Calu3 (cell line): ENCODE results near the gene NFKBIA. TPM values are rescaled to one million over a fixed set of nuclear protein-coding genes. Genes with fewer than 3 reads are reported as not detected.

Experiments
- BruUV-seq: library from RNA; stranded (reverse); fragments of 400-500 nt; replicated peaks from 2 replicates; lab custom pipeline; 2021; lab: Mats Ljungman, UMichigan
- CTCF ChIA-PET: fragments of 300-600 bp; sonication (Branson Sonifier 250); formaldehyde crosslinking; loops from one replicate; lab custom pipeline; 2022; ENCODE audit warnings: antibody characterized with exemption; lab: Charles Lee
- DNase-seq: peaks from one replicate; pipeline ENCODE4 v3.0.0; 2022
- H3K27ac Mint-ChIP-seq: one replicate; pipeline ENCODE4 v1.8.0; 2022; ENCODE audit warnings: mixed read lengths; ENCODE audit not compliant: unreplicated experiment
- H3K27me3 Mint-ChIP-seq: one replicate; pipeline ENCODE4 v1.8.0; 2022; ENCODE audit warnings: mixed read lengths; ENCODE audit not compliant: unreplicated experiment
- H3K36me3 Mint-ChIP-seq: one replicate; pipeline ENCODE4 v1.8.0; 2022; ENCODE audit warnings: mild to moderate bottlenecking, moderate library complexity, mixed read lengths; ENCODE audit not compliant: insufficient read depth, unreplicated experiment
- H3K4me1 Mint-ChIP-seq: one replicate; pipeline ENCODE4 v1.8.0; 2022; ENCODE audit warnings: mild to moderate bottlenecking, low read depth, mixed read lengths; ENCODE audit not compliant: unreplicated experiment
- H3K4me3 Mint-ChIP-seq: one replicate; pipeline ENCODE4 v1.8.0; 2022; ENCODE audit warnings: mild to moderate bottlenecking, low read depth, moderate library complexity, mixed read lengths; ENCODE audit not compliant: unreplicated experiment
- H3K9me3 Mint-ChIP-seq: one replicate; pipeline ENCODE4 v1.8.0; 2022; ENCODE audit warnings: low read depth, mixed read lengths; ENCODE audit not compliant: unreplicated experiment
- intact Hi-C: fragments of 100-400 bp; cut with micrococcal nuclease; formaldehyde crosslinking; loops from one replicate; pipeline ENCODE4 v1.10.0; 2022; ENCODE audit not compliant: unreplicated experiment
- total RNA-seq: library from RNA; stranded (reverse); gene quantifications from 2 replicates; pipeline ENCODE4 v1.2.3, GENCODE V29; 2022
- TF ChIP-seq, protein P1 (sequence below): fragments of 200-600 bp; IDR thresholded peaks from one replicate; pipeline ENCODE4 v1.8.0; 2022; ENCODE audit warnings: antibody characterized with exemption; ENCODE audit not compliant: unreplicated experiment

NFKBIA gene
- total RNA-seq, 1 experiment from 2014 or later, result 111 TPM

DNA sequence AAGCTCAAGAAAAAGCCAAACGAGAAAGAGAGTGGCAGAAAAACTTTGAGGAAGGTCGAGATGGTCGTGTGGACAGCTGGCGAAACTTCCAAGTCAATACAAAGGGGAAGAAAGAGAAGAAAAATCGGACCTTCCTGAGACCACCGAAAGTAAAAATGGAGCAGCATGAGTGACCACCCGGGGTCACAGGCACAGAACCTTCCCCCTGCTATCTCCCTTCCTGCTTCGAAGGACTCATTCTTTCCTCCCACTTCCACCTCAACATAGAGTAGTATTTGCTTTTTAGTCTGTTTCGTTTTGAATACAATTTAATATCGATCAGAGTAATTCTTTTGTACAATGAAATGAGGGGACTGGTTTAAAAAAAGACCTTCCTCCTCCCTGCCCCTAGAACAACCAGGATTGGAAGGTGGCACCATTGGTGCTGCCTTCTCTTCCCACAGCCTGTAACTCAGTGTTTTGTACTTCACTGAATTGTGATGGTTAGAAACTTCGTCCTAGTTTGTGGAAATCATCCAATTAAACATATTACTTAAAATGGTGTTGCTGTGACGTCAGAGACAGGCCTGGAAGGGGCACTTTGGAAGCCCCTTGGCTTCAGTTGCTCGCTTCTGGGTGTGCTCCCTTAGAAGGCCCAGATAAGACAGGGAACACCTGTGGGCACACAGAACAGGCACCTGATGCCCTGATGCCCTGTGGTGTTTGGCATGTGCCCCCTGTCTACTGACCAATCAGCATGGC is 26.1 kb upstream of the NFKBIA start:
- TF ChIP-seq, protein P1, sequence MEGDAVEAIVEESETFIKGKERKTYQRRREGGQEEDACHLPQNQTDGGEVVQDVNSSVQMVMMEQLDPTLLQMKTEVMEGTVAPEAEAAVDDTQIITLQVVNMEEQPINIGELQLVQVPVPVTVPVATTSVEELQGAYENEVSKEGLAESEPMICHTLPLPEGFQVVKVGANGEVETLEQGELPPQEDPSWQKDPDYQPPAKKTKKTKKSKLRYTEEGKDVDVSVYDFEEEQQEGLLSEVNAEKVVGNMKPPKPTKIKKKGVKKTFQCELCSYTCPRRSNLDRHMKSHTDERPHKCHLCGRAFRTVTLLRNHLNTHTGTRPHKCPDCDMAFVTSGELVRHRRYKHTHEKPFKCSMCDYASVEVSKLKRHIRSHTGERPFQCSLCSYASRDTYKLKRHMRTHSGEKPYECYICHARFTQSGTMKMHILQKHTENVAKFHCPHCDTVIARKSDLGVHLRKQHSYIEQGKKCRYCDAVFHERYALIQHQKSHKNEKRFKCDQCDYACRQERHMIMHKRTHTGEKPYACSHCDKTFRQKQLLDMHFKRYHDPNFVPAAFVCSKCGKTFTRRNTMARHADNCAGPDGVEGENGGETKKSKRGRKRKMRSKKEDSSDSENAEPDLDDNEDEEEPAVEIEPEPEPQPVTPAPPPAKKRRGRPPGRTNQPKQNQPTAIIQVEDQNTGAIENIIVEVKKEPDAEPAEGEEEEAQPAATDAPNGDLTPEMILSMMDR, result no peak
- Mint-ChIP-seq H3K27me3 (no peaks in the 10 kb centered on the region), H3K27ac (no peak overlapping the region), H3K4me1 (peaks cover 8% of the 10 kb centered on the region), H3K36me3 (no peaks in the 10 kb centered on the region), H3K9me3 (no peaks in the 10 kb centered on the region), H3K4me3 (no peak overlapping the region)
- no TSS peak for BruUV-seq
- no peak for DNase-seq
- intact Hi-C loops, result no loop called here
- CTCF ChIA-PET, result interaction anchor here (0.6 kb wide), 2 partner anchors 16 to 337 kb away, joined by 3 to 4 read pairs; no protein-coding TSS in a partner anchor

DNA sequence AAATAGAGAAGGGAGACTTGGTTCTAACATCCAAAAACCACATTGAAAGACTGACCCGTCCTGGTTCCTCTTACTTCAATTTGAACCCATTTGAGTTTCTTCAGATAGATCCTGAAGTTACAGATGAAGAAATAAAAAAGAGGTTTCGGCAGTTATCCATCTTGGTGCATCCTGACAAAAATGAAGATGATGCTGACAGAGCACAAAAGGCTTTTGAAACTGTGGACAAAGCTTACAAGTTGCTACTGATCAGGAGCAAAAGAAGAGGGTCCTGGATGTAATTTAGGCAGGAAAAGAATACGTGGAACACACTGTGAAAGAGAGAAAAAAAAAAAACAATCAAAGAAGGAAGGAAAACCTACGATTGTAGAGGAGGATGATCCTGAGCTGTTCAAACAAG is 25.4 kb upstream of the NFKBIA start:
- H3K36me3 Mint-ChIP-seq, result no peaks in the 10 kb centered on the region
- H3K27ac Mint-ChIP-seq, result no peak overlapping the region
- H3K4me1 Mint-ChIP-seq, result peaks cover 8% of the 10 kb centered on the region
- no peak for DNase-seq
- BruUV-seq, result no TSS peak
- H3K4me3 Mint-ChIP-seq, result no peak overlapping the region
- intact Hi-C loops, result loop anchor here (10.0 kb wide), 1 partner anchor 755 kb away; no protein-coding TSS in a partner anchor
- TF ChIP-seq, protein P1, result no peak
- H3K9me3 Mint-ChIP-seq, result no peaks in the 10 kb centered on the region
- CTCF ChIA-PET, result interaction anchor here (0.6 kb wide), 1 partner anchor 337 kb away, joined by 3 read pairs; no protein-coding TSS in a partner anchor
- H3K27me3 Mint-ChIP-seq, result no peaks in the 10 kb centered on the region

DNA sequence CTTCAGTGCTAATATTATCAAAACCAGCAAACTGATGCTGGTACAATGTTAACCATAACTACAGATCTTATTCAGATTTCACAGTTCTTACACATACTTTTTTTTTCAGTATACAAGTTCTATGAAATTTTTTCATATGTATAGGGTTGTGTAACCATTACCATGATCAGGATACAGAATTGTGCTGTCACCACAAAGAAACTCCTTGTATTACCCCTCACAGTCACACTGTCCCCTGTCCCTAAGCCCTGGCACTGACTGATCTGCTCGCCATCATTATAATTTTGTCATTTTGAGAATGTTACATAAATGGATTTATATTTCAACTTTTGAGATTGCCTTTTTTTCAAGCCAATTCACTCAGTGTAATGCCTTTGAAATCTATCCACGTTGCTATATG is 21.3 kb upstream of the NFKBIA start:
- Mint-ChIP-seq H3K27ac (no peak overlapping the region), H3K36me3 (no peaks in the 10 kb centered on the region), H3K4me1 (peaks cover 8% of the 10 kb centered on the region), H3K27me3 (no peaks in the 10 kb centered on the region), H3K4me3 (no peak overlapping the region), H3K9me3 (no peaks in the 10 kb centered on the region)
- TF ChIP-seq, protein P1, result no peak
- CTCF ChIA-PET, result interaction anchor here (0.7 kb wide), 1 partner anchor 452 kb away, joined by 7 read pairs; no protein-coding TSS in a partner anchor
- BruUV-seq, result no TSS peak
- intact Hi-C loops, result loop anchor here (10.0 kb wide), 1 partner anchor 751 kb away; no protein-coding TSS in a partner anchor
- DNase-seq, result no peak

DNA sequence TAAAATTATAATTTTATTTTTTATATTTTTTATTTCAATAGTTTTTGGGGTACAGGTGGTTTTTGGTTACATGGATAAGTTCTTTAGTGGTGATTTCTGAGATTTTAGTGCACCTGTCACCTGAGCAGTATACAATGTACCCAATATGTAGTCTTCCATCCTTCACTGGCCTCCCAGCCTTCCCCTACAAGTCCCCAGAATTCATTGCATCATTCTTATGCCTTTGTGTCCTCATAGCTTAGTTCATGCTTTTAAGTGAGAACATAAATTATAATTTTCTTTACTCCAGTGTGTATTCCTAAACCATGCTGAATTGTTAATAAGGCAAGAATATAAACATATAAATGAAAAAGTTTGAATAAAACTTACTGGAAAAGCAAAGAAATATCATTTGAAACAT is 19.1 kb upstream of the NFKBIA start:
- no TSS peak for BruUV-seq
- no peaks in the 10 kb centered on the region for H3K9me3 Mint-ChIP-seq
- H3K4me3 Mint-ChIP-seq, result no peak overlapping the region
- H3K4me1 Mint-ChIP-seq, result peaks cover 9% of the 10 kb centered on the region
- CTCF ChIA-PET, result interaction anchor here (0.6 kb wide), 1 partner anchor 364 kb away, joined by 4 read pairs; no protein-coding TSS in a partner anchor
- intact Hi-C loops, result loop anchor here (5.0 to 10.0 kb wide), 2 partner anchors 264 to 749 kb away; no protein-coding TSS in a partner anchor
- H3K27me3 Mint-ChIP-seq, result no peaks in the 10 kb centered on the region
- TF ChIP-seq, protein P1, result no peak
- H3K36me3 Mint-ChIP-seq, result no peaks in the 10 kb centered on the region
- no peak overlapping the region for H3K27ac Mint-ChIP-seq
- no peak for DNase-seq
